A549 treated with Hydrocortisone at 1 μM for 4 hours (cell line): ENCODE results near the gene ARMH3. TPM values are rescaled to one million over a fixed set of nuclear protein-coding genes. Genes with fewer than 3 reads are reported as not detected.

ENCODE experiments used
- total RNA-seq: library from RNA; stranded (reverse); fragments of 200-300 nt; extraction: Qiagen RNA extraction; gene quantifications from 5 replicates; pipeline ENCODE4 v1.2.3, GENCODE V29; 2022

ARMH3 gene, protein sequence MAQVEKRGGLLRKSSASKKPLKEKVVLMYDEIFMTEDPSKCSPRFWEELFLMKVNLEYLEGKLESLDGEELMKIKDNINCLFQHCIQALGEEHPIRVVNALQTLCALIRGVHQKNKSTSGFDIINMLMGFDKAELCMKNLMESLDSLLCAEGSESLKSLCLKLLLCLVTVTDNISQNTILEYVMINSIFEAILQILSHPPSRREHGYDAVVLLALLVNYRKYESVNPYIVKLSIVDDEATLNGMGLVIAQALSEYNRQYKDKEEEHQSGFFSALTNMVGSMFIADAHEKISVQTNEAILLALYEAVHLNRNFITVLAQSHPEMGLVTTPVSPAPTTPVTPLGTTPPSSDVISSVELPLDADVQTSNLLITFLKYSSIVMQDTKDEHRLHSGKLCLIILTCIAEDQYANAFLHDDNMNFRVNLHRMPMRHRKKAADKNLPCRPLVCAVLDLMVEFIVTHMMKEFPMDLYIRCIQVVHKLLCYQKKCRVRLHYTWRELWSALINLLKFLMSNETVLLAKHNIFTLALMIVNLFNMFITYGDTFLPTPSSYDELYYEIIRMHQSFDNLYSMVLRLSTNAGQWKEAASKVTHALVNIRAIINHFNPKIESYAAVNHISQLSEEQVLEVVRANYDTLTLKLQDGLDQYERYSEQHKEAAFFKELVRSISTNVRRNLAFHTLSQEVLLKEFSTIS
- 11.3 to 12.3 TPM (median 11.4 TPM) in 5 replicates for total RNA-seq

DNA sequence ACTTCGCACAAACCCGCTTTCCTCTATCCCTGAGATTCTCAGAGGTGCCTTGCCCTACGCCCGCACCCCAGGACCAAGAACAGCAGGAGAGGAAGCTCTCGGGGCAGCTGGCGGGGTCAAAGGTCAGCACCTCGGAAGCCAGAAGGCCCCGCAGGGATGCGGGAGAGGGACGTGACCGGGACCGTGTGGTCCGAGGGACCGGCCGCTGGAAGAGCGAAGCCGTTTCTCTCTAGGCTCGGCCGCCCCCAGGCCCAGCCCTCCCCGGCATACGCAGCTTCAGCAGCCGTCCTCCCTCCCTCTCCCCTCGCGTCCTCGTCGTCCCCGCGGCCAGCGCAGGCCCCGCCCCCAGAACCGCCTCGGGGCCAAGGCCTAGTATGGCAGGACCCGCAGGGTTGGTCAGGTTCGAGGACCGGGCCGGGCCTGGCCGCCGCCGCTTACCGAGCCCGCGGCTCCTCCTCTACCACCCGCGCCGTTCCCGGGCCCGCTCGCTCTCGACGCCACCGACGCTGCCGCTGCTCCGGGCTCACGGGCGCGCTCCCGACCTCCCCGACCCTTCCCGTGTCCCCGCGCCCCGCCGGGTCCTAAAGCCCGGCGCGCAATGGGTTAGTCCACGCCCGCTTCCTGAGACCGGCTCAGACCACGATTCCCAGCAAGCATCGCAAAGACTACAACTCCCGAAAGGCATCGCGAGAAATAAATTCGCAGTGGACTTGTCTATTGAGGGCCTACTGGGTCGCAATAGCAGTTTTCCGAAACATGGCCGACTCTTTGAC lies at the start of gene ARMH3:
TSS of gene ARMH3 (minus strand) at position 527 of the 773 bp plus-strand sequence. CDS start 16,059 bp downstream, outside the sequence.

DNA sequence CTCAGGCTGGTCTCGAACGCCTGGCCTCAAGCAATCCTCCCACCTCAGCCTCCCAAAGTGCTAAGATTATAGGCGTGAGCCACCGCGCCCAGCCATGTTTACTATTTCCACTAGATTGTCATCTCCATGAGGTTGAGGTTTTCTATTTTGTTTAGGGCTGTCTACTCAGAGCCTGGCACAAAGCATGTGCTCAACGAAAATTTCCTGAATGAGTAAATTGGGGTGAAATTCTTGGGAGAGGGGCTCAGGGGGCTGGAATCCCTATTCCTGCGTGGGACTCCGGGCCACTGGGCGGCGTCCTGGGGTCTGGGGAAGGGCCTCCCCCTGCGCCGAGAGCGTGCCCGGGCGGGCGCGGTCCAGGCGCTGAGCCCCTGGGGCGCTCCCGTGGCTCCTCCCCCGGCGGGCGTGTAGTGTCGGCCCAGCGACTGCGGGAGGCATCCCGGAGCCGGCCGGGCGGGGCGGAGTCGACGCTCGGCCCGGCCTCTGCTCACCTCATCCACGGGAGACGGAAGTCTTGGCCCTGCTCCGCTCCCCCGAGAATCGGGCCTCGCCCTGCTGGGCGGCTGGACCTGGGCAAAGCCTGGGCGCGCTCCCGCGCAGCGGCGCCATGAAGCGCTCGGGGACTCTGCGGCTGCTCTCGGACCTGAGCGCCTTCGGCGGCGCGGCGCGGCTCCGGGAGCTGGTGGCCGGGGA lies 9.0 kb upstream of the ARMH3 start, which contains the start of gene HPS6:
TSS of gene HPS6 (plus strand) at position 482 of the 693 bp plus-strand sequence. CDS start at position 608, 126 bp downstream.

DNA sequence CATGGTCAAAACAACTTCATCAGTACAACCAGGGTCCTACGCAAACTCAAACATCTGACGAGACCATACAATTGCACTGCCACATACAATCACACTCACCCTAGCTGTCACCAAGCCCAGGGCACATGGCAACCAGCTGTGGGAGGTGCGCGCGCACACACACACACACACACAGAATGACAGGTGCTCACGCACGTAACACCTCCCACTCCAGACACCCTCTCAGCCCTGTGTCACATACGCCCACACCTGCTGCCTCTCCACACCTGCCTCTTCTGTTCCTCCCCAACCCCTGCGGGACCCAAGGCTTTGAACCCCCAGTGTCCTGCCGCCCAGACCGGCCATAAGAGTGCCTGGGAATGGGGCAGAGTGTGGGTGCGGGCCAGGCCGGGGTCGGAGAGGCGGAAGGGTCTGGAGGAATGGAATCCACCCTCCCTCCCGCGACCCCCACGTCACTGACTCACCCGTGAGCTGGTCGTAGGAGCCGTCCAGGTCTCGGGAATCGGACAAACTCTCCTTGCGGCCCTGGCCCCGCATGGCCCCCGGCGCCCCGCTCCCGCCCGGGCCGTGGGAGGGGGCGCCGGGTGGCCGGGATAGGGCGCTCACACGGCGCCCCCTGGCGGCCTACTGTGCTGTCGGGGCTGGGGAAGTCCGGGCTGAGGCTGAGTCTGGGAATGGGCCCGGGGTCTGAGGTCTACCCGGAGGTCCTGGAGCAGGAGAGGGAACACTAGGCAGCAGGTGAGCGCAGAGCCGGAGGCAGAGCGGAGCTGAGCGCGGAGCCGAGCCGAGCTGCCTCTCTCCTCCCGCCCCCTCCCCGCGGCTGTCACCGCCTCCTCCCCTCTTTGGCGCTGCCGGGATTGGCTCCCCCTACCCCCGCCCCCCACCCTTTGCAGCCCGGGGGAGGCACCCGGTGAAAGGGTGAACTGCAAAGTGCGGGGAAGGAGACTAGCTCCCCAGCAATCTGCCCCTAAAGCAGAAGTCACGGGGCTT lies 212.6 kb downstream of the ARMH3 start, which contains the start of gene KCNIP2:
TSS of gene KCNIP2 (minus strand) at position 769 of the 990 bp plus-strand sequence. CDS start at position 537, 232 bp downstream.

DNA sequence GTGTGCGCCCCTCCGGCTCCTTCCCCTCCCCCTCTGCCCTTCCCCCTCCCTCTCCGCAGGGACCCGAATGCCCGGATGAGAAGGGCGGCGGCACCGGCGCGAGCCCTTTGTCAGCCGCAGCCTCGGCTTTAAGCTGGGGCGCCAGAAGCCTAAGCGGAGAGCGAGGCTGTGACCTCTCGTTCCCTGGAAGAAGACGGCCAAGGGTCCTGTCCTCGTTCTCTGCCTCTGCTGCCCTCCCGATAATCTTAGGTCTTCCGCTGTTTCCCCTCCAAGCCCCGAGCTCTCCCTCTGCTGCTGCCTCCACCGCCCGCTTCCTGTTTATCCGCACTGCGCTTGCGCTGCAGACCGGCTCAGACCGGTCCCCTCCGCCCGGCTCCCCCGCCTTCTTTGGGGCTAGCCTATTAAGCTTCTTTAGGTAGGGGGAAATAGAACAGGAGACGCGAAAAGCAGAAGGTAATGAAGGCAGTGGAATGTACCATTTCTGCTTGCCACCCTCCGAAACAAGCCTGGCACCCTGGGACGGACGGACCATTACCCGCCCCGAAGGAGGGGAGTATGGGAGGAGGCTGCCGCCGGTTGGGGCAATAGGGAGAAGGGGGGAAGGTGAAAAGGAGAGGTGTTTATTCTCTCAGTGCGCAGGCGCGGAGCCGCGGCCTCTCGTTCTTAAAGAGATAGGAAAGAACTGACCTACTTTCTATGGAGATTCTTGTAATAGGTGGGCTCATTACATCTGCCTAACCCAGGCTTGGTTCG lies 237.7 kb downstream of the ARMH3 start, which contains the start of gene OGA:
TSS of gene OGA (minus strand) at position 326 of the 753 bp plus-strand sequence. CDS start 422 bp downstream, outside the sequence.

Other genes with a start within 250 kb of the ARMH3 start
- gene OGA, start 237.7 kb downstream of the ARMH3 start, total RNA-seq = 56.7 to 90.1 TPM (median 65.9 TPM) in 5 replicates
- gene KCNIP2, start 212.4 kb downstream of the ARMH3 start, total RNA-seq = 0.49 to 0.98 TPM (median 0.75 TPM) in 5 replicates
- gene HPS6, start 9.2 kb upstream of the ARMH3 start, total RNA-seq = 30.0 to 38.3 TPM (median 34.3 TPM) in 5 replicates
- gene LDB1, start 64.2 kb upstream of the ARMH3 start, total RNA-seq = 32.2 to 36.0 TPM (median 35.0 TPM) in 5 replicates
- 53.7 to 60.3 TPM (median 55.8 TPM) in 5 replicates for gene PPRC1, start 76.9 kb upstream of the ARMH3 start, total RNA-seq
- 147 to 186 TPM (median 162 TPM) in 5 replicates for gene NOLC1, start 96.2 kb upstream of the ARMH3 start, total RNA-seq
- 0.29 to 0.46 TPM (median 0.33 TPM) in 5 replicates for gene ELOVL3, start 170.1 kb upstream of the ARMH3 start, total RNA-seq
- 0.63 to 1.4 TPM (median 1.2 TPM) in 5 replicates for gene PITX3, start 185.3 kb upstream of the ARMH3 start, total RNA-seq
- gene GBF1, start 189.4 kb upstream of the ARMH3 start, total RNA-seq = 23.7 to 27.6 TPM (median 24.7 TPM) in 5 replicates